ENCODE data around the gene TRHDE.

- TF ChIP-seq POLR2A (IDR thresholded peaks at IDR 0.05; ENCODE audit: low read depth, low read length) (no peak), TAF1 (IDR thresholded peaks at IDR 0.05; ENCODE audit: low read depth, low read length) (no peak), POLR2AphosphoS5 (IDR thresholded peaks at IDR 0.05; ENCODE audit: low read depth, low read length) (no peak), SPI1 (IDR thresholded peaks at IDR 0.05; ENCODE audit: low read depth, low read length) (no peak), POU2F2 (IDR thresholded peaks at IDR 0.05; ENCODE audit: low read depth, low read length) (no peak), PAX5 (IDR thresholded peaks at IDR 0.05; ENCODE audit: insufficient read depth, low read length, severe bottlenecking) (no peak)
These were observed 230.4 kb downstream of the TRHDE start for GRCh38 chr12:72502546-72502945.
